Amniotic stem cell (primary cell): ENCODE data around the gene ALK.

Experiments used
- DNase-seq: peaks from one replicate; lab custom pipeline; 2025; lab: John Stamatoyannopoulos, UW

Gene ALK

DNA sequence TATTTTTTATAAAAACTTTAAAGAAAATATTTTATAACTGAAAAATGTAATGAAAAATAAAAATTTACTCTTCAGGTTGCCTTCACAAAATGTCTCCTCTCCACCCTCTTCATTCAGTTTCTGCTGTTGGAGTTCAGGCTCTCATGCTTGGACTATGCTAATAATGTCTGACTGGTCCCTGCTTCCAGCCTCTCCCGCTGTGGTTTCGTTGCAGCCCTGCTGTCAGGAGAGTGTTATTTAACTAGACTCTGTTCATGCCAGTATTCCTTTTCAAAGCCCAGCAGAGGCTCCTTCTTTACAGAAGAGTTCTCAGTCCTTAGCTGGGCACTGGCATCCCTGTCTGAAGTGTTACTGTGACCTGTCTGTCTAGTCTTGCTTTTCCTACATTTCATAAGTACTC, 765.8 kb downstream of the ALK start:
- no peak for DNase-seq

DNA sequence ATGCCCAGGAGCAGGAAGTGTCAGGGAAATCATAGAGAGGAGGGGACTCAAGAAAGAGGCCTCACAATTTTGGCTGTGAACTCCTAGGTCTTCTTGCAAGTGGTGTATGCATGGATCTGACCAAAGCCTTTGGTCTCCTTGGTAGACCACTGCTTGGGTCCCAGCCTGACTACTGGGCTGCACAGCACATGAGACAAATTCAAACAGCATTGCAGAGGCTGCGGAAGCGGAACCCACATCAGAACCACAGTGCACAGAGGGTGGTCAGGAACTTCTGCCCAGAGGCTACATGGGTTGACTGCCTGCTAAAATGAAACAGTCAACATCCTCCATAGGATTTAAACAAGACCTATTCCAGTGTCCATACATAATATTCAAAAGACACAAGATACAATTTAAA, 766.8 kb downstream of the ALK start:
- DNase-seq: no peak

DNA sequence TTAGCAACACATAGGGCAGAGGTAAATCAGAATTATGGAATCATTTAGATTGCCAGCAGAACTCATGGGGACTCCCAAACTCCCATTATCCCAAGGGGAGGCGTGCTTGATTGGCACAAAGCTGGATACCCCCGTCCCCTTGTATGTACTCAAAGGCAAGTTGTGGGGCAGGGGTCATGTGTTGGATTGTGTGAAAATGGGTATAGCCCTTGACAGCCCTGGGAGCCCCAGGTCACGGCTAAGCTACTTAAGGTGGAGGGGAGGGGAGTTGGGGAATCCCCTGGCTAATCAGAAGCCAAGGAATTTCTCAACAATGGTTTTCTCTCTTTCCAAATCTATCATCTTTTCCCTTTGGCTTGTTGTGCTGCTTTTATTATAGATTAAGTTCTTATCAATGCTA, 773.4 kb downstream of the ALK start:
- no peak for DNase-seq

DNA sequence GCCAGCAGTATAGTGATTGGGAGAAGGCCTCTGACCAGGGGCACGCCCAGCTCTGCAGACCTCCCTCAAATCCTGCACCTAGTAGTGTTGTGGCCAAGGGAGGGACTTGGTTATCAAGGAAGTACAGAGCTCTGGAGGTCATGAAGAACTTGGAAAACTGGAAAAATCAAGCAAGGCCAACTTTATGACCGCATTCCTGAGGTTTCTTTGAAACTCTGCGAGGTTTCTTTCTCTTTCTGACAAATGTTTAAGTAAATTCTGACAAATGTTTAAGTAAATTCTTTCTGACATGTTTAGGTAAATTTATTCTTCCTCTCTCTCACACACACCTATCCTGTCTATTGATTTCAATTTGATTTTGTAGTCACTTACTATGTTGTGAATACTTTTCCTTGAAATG, 775.2 kb downstream of the ALK start:
- DNase-seq: no peak

DNA sequence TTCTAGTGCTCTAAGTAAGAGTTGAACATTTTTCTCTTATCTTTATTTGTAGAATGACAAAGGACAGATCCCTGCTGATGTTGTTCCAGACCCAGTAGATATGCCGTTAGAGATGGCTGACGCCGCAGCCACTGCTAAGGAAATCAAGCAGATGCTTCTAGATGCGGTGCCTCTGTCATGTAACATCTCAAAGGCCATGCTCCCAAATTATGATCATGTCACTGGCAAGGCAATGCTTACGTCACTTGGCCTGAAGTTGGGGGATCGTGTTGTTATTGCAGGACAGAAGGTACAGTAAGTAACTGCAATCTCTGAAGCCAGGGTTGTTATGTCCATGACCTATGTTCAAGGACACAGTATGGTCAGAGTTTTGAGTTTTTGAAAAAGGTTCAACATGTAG, 777.7 kb downstream of the ALK start:
- DNase-seq: no peak
